Posterior cingulate gyrus (tissue), 11 donors: ENCODE measurements around the gene ALPL.
A peak's percentile ranks its signal among the peaks of the same experiment; 100 is the strongest.

Source experiments
- DNase-seq, 10 donors: peaks; one replicate each; pipeline versions ENCODE4 v3.0.0 to v3.0.0-alpha.2; 2020 to 2021; ENCODE audit warnings: mixed read lengths in 3 of 10
- intact Hi-C: fragments of 100-400 bp; cut with DNase I; formaldehyde crosslinking; loops from one replicate; pipeline ENCODE4 v1.15.1; 2023

ALPL gene

DNA sequence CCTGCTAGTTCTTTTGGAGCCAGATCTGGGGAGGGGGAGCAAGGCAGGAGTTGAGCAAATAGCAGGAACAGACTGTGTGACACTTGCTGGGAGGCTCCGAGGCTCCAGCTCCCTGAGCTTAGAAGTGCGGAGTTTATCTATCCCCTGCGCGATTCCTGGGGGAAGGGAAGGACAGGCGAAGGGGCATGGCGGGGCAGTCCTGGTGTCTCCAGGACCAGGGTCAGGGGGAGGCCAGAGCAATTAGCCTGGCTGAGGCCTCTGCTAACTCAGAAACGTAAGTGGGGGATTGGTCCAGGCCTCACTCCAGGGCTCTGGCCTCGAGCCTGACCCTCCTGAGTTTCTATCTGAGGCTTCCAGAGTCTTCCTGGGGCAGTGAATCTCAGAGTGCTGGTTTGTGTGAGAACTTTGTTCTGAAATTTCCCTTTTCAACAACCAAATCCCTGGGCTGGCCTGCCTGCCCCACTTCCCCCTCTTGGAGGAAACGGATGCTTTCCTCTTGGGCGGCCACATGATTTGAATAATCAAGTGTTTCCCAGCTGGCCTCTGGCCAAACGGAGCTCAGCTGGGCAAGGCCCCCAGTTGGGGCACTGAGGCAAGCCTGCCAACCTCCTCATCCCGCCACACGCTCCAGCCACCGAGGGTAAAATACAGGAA is 15.6 kb downstream of the ALPL start:
- peak; percentile 38 to 90 (median 57) for DNase-seq
- intact Hi-C loops, result no loop called here

DNA sequence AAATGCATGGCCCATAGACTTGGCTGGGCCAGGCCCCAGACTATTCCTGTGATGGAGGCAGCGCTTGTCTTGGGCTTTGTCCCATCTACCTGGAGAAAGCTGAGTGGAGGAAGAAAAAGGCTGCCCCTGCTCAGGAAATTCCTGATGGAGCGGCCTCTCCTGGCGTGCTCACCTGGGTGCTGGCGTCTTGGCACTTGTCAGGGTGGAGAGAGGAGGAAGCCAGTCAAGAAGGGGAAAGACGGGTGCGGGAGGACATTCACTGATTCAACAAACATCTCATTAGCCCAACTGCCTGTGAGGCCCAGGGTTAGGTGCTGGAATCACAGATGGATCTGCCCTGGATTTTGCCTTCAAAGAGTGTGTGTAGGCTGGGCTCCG is 16.1 kb downstream of the ALPL start:
- intact Hi-C loops, result no loop called here
- DNase-seq, result peak in 1 of 10 donors; percentile 34

DNA sequence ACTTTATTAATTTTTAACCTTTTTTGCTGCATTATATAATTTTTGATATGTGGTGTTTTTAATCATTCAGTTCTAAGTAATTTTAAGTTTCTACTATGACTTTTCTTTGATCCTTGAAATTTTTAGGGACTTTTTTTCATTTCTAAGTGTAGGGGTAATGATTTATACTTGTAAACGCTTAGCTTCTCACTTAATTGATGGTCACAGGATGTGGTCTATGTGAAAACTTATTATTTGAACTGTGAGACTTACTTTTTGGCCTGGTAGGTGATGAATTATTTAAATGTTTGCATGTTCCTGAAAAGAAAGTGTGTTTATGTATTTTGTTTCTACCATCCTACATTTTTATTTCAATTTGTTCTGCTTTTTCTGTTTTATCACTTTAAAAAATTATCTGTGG is 17.2 kb downstream of the ALPL start:
- intact Hi-C loops, result no loop called here
- DNase-seq, result peak in 1 of 10 donors; percentile 5

DNA sequence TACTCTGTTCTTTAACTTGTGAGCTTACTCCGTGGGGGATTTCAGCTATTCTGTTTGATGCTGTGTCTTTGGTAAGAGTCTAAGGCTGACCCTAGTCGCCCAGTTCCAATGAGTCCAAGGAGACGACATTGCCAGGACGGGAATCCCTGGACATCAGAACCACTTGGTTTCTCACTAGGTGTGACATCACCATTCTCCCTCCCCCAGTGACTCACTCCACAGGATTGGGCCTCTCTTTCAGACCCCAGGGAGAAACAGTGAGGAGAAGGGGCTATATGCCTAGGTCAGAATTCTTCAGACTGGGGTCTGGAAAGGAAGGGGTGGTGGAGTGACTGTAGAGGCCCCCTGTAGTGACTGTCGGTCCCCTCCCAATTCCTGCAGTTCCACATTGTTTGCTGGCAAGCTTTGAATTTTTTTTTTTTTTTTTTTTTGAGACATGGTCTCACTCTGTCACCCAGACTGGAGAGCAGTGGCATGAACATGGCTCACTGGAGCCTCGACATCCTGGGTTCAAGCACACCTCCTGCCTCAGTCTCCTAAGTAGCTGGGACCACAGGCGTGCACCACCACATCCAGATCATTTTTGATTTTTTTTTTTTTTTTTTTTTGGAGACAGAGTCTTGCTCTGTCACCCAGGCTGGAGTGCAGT is 21.3 kb downstream of the ALPL start:
- peak in 1 of 10 donors; percentile 8 for DNase-seq
- intact Hi-C loops, result no loop called here

DNA sequence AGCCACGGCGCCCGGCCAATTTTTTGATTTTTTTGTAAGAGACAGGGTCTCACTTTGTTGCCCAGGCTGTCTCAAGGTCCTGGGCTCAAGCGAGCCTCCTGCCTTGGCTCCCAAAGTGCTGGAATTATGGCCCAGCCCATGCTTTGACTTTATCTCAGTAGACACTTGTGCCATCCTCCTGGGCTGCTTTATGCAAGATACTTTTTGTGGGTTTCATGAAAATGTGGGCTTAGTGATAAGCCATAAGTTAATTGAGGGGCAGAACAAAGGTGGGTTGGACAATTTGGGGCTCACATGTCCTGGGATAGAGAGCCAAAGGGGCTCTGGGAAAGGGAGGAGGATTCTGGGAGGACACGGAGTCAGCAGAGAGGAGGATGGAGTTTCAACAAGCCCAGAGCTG is 22.0 kb downstream of the ALPL start:
- DNase-seq, result no peak
- intact Hi-C loops, result no loop called here

DNA sequence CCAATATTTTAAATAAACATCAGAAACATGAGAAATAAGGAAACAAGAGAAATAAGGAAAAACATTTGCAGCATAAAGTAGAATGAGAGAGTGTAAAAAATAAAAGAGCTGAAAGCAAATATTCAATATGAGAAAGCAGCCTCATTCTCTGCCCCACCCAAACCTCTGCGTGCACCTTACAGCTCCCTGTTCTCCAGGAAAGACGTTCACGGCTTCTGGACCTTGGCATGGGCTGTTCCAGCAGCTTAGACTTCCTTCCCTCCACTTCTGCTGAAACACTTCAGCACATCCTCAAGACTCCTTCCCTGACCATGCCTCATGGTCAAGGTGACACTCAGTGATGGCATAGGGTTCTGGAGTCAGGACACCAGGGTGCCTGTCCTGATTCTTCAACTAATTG is 23.3 kb downstream of the ALPL start:
- DNase-seq, result peak in 1 of 10 donors; percentile 3

DNA sequence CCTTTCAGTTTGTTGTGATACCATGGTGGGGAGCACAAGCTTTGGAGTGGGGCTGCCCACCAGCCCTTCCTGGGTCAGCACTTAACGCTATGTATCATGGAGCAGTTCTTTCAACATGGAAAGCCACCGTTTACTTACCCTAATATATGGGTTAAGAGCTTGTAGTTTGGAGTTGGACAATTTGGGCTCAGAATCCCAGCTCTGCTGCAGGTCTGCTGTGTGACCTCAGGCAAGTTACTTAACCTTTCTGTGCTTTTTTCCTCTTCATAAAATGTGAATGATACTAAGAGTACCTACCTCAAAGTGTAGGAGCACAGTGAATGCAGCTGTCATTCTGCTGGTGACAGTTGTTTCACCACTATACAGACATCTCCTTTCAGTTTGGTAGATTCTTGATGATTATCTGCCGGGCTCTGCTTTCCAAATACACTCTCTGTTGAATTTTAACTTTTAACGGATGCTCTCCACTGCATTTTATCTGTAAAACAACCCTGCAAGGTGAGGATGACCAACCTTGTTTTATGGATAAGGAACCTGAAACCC is 23.8 kb downstream of the ALPL start:
- peak in 1 of 10 donors; percentile 3 for DNase-seq
- intact Hi-C loops, result no loop called here

More for the DNA sequence above, 23.3 kb downstream of the ALPL start:
- intact Hi-C loops, result no loop called here

DNA sequence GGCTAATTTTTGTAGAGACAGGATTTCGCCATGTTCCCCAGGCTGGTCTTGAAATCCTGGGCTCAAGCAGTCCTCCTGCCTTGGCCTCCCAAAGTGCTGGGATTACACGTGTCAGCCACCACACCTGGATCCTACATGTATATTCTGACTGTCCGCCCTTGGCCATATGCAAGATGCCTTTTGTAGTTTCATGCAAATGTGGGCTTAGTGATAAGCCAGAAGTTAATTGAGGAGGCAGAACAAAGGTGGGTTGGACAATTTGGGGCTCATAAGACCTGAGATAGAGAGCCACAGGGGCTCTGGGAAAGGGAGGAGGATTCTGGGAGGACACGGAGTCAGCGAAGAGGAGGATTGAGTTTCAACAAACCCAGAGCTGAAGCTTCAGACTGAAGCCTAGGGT is 24.9 kb downstream of the ALPL start:
- intact Hi-C loops, result no loop called here
- DNase-seq, result no peak

DNA sequence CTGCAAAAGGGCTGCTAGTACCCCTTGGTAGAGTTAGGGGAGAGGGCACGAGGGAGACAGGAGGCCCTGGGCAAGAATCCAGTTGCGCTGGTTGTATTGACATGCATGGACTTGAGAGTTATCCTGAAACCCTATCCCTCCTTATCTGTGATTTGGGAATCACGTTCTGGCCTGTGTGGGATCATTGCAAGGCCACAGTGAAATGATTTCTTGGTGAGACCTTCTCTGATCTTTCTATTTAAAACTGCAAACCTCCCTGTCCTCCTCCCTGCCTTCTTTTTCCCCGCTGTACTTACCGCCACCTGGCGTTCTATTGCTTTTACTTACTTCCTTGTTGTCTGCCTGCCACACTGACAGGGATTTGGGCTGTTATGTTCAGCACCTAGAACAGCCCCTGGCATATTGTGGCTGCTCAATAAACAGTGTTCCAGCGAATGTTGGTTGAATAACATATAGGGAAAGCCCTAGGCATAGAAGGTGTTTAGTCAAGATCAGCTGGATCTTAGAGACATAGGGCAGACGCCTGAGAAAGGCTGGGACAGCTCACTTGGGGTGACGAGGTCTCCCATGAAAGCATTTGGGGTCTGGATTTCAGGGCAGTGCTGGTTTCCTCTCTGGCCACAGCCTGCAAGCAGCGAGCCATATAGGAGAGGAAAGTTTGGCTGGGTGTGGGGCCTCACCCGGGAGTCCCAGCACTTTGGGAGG is 25.6 kb downstream of the ALPL start:
- no peak for DNase-seq
- intact Hi-C loops, result no loop called here

DNA sequence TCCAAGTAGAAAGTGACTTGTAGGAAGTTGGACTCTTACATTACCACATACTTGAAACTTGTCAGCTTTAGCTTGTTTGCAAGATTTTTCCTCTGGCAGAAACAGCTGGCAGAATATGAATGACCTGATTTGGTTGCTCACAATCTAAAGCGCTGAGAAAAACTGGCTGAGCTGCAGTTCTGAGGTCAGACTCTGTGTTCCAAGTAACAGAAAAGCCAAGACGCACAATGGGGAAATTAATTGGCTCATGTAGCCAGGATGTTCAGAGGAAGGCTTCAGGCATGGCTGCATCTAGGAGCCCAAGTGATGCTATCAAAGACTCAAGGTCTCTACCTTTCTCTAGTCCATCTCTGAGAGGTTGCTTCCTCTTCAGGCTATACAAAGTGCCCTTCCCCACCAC is 27.0 kb downstream of the ALPL start:
- intact Hi-C loops, result no loop called here

DNA sequence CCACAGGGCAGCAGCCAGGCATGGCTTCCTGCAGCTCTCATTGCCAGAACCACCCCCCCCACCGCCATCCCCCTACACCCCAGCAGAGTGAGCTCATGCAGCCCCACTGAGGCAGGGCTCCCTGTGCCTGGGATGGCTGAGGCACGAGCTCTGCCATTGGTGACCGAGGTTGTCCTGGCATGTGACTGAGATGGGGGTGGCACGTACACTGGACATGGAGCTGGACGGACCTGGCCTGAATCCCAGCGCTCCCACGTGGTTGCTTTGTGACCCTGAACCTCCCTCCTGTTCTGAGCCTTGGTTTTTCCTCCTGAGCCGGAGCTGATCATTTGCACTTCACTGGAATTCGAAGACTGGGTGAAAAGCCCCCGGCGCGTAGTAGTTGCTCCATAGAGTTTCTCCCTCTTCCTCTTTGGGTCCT is 28.3 kb downstream of the ALPL start:
- intact Hi-C loops, result no loop called here
- peak in 3 of 10 donors; percentile 15 to 74 (median 73) for DNase-seq

More for the DNA sequence above, 27.0 kb downstream of the ALPL start:
- DNase-seq, result no peak

DNA sequence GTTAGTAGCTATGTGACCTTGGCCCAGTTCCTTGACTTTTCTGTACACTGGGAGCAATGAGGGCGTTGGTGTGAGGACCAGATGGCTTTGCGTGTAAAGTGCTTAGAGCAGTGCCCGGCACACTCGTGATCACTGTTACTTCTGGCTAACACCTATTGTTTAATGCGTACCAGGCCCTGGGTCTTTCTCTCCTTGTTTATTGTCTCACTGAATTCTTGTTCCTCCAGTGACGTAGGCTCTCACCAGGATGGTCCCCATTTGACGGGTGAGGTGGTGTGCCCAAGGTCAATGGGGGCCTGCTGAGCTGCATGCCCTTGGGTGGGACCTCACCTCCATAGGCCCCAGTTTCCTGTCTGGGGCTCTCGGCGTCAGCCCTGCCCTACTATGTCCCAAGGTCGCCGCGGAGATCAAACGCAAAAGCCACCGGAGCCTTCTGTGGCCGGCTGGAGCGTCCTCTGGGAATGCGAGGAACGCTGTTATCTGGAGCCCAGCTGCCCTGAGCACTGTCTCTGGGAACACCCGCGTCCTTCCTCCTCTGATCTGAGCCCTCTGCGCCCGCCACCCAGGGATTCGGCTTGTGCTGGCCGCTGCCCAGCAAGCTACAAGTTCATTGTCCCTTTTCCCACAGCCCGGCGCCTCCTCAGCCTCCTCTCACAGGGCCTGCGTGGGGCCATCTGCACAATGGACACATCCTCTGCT is 28.9 kb downstream of the ALPL start:
- intact Hi-C loops, result no loop called here
- peak in 1 of 10 donors; percentile 81 for DNase-seq

DNA sequence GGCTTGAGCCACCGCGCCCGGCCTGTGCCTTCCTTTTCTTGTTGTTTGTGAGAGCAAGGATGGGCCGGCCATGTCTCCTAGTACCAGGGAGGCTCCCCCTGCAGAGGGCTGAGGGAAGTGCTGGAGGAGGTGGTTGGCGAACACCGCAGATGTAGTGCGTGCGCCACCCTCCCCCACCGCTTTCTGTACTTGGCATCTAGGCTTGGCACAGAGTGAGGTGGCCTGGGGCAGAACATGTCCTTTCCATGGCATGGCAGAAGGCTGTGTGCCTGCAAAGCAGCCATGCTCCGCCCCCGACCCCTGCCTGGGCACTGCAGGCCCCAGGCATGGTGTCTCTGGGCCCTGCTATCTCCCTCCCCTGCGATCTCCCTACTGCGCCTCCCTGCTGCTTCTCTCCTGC is 30.7 kb downstream of the ALPL start:
- intact Hi-C loops, result no loop called here
- peak in 5 of 10 donors; percentile 11 to 91 (median 40) for DNase-seq

DNA sequence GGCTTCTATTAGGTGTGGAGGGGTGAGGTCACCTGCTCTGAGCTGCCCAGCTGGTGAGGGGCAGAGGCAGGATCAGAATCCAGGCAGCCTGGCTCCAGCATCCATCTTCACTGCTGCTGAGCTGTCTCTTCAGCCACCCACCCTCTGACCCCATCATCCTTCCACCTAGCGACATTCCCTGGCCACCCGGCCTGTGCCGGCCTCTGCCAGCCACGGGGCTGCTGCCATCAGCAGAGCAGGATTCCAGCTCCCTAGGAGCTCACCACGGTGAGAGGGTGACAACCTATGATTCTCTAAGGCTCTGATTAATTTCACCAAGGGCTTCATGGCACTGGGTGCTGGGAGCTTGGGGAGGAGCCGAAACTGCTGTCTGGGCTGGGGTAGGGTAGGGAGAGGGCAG is 32.1 kb downstream of the ALPL start:
- DNase-seq, result peak in 1 of 10 donors; percentile 45
- intact Hi-C loops, result no loop called here

DNA sequence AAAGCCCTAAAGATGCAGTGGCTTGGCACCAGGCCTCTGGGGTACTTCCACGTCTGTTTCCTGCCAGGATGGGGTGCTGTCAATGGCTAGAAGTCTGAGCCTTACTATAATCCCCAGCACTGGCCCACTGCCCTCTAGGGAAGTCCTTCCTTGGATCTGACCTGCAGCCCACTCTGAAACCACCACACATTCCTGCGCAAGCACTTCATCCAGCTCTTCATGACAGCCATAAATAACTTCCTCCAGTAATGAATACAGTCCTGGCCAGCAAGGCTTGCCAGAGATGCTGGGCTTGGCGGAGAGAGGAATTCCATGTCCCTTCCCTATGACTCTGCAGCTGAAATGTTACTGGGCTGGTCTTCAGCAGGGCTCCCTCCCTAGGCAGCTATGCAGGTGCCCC is 32.6 kb downstream of the ALPL start:
- intact Hi-C loops, result no loop called here
- DNase-seq, result no peak

DNA sequence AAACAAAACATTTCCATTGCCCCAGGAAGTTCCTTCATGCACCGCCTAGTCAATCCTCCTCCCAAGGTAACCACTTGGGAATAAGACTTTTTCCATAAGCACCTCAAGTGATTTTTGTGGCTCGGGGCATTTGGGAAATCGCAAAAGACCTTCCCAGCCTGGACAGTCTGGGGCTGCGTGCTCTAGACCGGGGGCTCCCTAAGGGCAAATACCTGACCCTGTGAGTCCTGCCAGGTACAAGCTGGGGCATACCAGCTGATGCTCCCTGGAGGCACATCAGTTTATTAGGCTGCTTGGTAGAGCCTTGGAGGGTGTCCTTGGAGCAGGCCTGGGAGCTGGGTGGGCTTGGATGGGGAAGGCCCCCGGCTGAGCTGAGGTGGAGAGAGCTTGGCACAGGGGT is 34.4 kb downstream of the ALPL start:
- intact Hi-C loops, result no loop called here
- DNase-seq, result no peak

DNA sequence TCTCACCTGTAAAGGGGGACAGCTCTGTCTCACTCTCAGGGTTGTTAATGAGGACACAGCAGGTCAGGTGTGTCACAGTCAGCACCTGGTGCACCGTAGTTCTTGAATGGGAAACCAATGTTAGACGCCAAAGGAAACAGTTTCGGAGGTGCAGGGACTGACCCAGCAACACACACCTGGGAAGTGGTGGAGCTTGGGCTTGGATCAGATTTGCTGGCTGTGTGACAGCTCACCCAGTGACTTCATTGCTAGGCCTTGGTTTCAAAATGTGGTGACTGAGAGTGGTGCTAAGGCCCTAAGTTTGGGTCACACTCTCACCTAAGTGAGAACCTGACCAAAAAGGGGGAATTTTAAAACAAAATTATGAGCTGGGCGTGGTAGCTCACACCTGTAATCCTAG is 34.9 kb downstream of the ALPL start:
- no peak for DNase-seq
- intact Hi-C loops, result no loop called here

DNA sequence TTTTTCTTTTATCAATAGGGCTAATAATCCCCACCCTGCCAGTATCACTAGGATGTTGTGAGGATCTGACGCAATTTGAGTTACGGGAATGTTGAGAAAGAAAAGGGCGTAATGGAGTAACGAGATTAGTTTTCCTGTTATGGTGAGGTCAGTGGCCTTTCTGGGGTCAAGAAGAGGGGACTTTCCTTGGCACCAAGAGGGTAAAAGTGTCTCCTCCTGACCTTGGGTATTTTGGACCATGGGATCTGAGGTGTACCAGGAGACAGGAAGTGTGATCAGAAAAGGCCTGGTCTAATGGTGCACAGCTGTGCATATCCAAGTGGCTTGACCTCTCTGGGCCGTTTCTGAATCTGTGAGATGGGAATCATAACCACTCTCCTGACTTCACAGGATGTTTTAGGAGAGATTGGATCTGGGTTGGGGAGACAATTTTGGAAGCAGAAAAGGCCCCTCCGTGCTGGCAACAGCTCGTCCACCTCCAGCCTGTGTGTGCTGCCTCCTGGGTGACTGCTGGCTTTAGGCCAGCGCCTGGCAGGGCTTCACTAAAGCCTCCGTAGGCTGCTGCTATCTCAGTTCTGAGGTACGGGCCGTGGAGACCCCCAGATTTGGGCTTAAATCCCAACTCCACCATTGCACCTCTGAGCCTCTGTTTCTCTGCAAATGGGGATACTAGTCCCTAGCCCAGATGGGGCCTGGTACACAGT is 37.1 kb downstream of the ALPL start:
- DNase-seq, result no peak
- intact Hi-C loops, result no loop called here

DNA sequence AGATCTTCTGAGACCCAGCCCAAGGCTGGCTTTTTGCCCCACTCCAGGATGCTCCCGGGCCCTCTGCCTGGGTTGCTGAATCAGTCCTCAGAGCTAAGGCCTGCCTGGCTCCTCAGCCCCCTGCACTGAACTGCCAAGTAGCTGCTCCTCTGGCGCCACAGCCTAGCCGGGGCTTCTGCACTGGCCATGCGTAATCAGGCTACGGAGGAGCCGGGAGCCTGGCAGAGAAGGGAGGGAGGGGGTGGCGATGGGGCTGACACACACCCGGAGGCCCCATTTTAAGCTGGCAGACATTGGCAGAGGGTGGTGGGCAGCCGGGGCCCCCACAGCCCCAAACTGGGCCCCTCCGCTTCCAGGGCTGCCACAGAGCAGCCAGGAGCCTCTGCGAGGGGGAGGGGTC is 38.7 kb downstream of the ALPL start:
- peak in 5 of 10 donors; percentile 17 to 91 (median 43) for DNase-seq
- intact Hi-C loops, result no loop called here

DNA sequence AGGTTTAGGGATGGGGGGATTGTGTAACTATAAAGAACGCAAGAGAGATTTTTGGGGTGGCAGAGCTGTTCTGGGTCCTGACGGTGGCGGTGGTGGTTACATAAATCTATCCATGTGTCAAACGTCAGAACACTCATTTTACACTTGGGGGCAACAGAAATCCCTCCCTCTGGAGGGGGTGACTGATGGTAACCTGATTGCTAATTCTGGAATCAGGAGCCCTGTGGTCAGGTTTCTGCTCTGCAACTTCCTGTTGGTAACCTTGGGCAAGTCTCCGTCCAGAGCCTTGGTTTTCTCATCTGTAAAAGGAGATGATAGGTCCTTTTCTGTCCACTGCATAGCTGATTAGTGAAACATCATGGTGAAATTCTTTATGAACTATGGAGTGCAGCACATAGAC is 40.9 kb downstream of the ALPL start:
- no peak for DNase-seq
- intact Hi-C loops, result no loop called here
